Subcutaneous abdominal adipose tissue (tissue), 5 donors: ENCODE results near the gene WDTC1.
A peak's percentile ranks its signal among the peaks of the same experiment; 100 is the strongest.

Source experiments
- H3K27ac ChIP-seq: one replicate; pipeline ENCODE4 v1.7.0; 2013; ENCODE audit warnings: low read depth, mild to moderate bottlenecking, inconsistent platforms, low read length, moderate library complexity
- H3K27me3 ChIP-seq, 5 donors: one replicate each; pipeline ENCODE4 v1.7.0; 2013; ENCODE audit warnings: low read length in 5 of 5, inconsistent platforms in 1 of 5; ENCODE audit not compliant: control insufficient read depth in 5 of 5, insufficient read depth in 4 of 5
- H3K36me3 ChIP-seq, 5 donors: one replicate each; pipeline ENCODE4 v1.7.0; 2013; ENCODE audit warnings: low read length in 5 of 5; ENCODE audit not compliant: control insufficient read depth in 5 of 5, insufficient read depth in 5 of 5
- H3K4me1 ChIP-seq, 5 donors: one replicate each; pipeline ENCODE4 v1.7.0; 2013; ENCODE audit warnings: low read length in 5 of 5, mild to moderate bottlenecking in 3 of 5, moderate library complexity in 1 of 5; ENCODE audit not compliant: control insufficient read depth in 5 of 5, insufficient read depth in 5 of 5
- H3K4me3 ChIP-seq, 5 donors: one replicate each; pipeline ENCODE4 v1.7.0; 2013; ENCODE audit warnings: low read length in 5 of 5, low read depth in 1 of 5
- H3K9ac ChIP-seq, 5 donors: one replicate each; pipeline ENCODE4 v1.7.0; 2013; ENCODE audit warnings: low read length in 5 of 5, mild to moderate bottlenecking in 4 of 5, moderate library complexity in 3 of 5
- H3K9me3 ChIP-seq, 5 donors: one replicate each; pipeline ENCODE4 v1.7.0; 2013; ENCODE audit warnings: low read length in 5 of 5; ENCODE audit not compliant: control insufficient read depth in 5 of 5
- donor health status: healthy.
- donor health status: healthy.
- donor health status: healthy.
- donor health status: healthy.
- donor health status: healthy.

Gene WDTC1

GRCh38 chr1:27314169-27314568 is 79.7 kb downstream of the WDTC1 start:
- Histone ChIP-seq H3K27me3 (peaks cover 0 to 9% (median 8%) of the 10 kb centered on the region in 5 donors), H3K4me3 (no peak overlapping the region), H3K9ac (no peak overlapping the region), H3K36me3 (peaks cover 0 to 5% (median 0%) of the 10 kb centered on the region in 5 donors), H3K27ac (no peak overlapping the region), H3K9me3 (no peaks in the 10 kb centered on the region), H3K4me1 (no peaks in the 10 kb centered on the region)

DNA sequence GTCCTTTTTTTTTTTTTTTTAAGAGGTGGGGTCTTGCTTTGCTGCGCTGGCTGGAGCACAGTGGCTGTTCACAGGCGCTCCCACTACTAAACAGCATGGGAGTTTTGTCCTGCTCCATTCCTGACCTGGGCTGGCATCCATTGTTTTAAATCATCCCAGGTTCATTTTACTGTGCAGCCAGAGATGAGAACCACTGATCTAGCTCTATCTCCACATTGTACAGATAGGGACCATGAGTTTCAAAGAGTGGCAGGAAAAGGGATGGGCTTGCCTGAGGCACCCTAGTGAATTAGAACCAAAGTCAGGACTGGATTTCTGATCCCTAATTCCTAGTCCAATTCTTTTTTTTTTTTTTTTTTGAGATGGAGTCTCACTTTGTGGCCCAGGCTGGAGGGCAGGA is 80.3 kb downstream of the WDTC1 start:
- H3K4me1 ChIP-seq = no peaks in the 10 kb centered on the region
- no peaks in the 10 kb centered on the region for H3K9me3 ChIP-seq
- H3K27me3 ChIP-seq = peaks cover 0 to 12% (median 9%) of the 10 kb centered on the region in 5 donors
- H3K4me3 ChIP-seq = no peak overlapping the region
- H3K27ac ChIP-seq = no peak overlapping the region
- peaks cover 0 to 5% (median 0%) of the 10 kb centered on the region in 5 donors for H3K36me3 ChIP-seq
- no peak overlapping the region for H3K9ac ChIP-seq

GRCh38 chr1:27316860-27317259 is 82.4 kb downstream of the WDTC1 start:
- H3K4me1 ChIP-seq = peaks cover 0 to 5% (median 4%) of the 10 kb centered on the region in 5 donors
- no peak overlapping the region for H3K9ac ChIP-seq
- peaks cover 0 to 12% (median 9%) of the 10 kb centered on the region in 5 donors for H3K27me3 ChIP-seq
- no peak overlapping the region for H3K4me3 ChIP-seq
- no peaks in the 10 kb centered on the region for H3K36me3 ChIP-seq
- no peak overlapping the region for H3K27ac ChIP-seq
- H3K9me3 ChIP-seq = no peaks in the 10 kb centered on the region

GRCh38 chr1:27318136-27318535 is 83.7 kb downstream of the WDTC1 start:
- H3K4me1 ChIP-seq = peaks cover 2 to 15% (median 11%) of the 10 kb centered on the region in 5 donors
- H3K9me3 ChIP-seq = no peaks in the 10 kb centered on the region
- peaks cover 0 to 12% (median 9%) of the 10 kb centered on the region in 5 donors for H3K27me3 ChIP-seq
- H3K27ac ChIP-seq = no peak overlapping the region
- H3K9ac ChIP-seq = peak overlapping the region in 1 of 5 donors; percentile 12
- no peak overlapping the region for H3K4me3 ChIP-seq
- H3K36me3 ChIP-seq = no peaks in the 10 kb centered on the region

DNA sequence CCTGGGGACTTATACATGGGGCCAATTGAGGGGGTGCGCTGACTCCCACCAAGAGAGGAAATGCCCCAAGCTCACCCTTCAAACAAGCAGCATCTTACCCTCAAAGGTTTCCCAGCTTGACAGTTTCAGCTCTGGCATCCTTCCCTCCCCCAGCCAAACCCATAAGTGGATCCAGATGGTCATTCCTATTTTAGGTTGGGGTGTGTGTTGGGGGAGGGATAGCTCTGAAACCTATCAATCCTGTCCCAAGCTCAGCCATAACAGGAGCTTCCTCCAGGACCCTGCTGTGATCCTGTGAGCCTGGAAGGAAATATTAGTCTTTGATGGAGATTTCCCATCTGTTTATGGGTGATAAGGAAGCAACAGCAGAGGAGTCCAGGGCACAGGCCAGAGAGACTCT is 84.2 kb downstream of the WDTC1 start:
- H3K9me3 ChIP-seq = no peaks in the 10 kb centered on the region
- H3K27me3 ChIP-seq = peaks cover 0 to 12% (median 9%) of the 10 kb centered on the region in 5 donors
- no peak overlapping the region for H3K27ac ChIP-seq
- no peak overlapping the region for H3K4me3 ChIP-seq
- peaks cover 3 to 19% (median 16%) of the 10 kb centered on the region in 5 donors for H3K4me1 ChIP-seq
- H3K9ac ChIP-seq = no peak overlapping the region
- no peaks in the 10 kb centered on the region for H3K36me3 ChIP-seq

- H3K36me3 ChIP-seq = peaks cover 0 to 23% (median 19%) of the 10 kb centered on the region in 5 donors
- peak within 1 kb of the TSS; percentile 86 for H3K27ac ChIP-seq
- H3K4me1 ChIP-seq = peaks cover 5 to 29% (median 25%) of the 10 kb centered on the region in 5 donors
- peak within 1 kb of the TSS; percentile 93 to 98 (median 97) for H3K9ac ChIP-seq
- H3K27me3 ChIP-seq = peaks cover 0 to 12% (median 9%) of the 10 kb centered on the region in 5 donors
- peak within 1 kb of the TSS; percentile 87 to 98 (median 98) for H3K4me3 ChIP-seq
- H3K9me3 ChIP-seq = no peaks in the 10 kb centered on the region
Measured at GRCh38 chr1:27321813-27322568, 87.6 kb downstream of the WDTC1 start, which contains the start of gene TMEM222. Gene TMEM222 (plus strand): TSS chr1:27322163. CDS start chr1:27322198, 35 bp downstream.

DNA sequence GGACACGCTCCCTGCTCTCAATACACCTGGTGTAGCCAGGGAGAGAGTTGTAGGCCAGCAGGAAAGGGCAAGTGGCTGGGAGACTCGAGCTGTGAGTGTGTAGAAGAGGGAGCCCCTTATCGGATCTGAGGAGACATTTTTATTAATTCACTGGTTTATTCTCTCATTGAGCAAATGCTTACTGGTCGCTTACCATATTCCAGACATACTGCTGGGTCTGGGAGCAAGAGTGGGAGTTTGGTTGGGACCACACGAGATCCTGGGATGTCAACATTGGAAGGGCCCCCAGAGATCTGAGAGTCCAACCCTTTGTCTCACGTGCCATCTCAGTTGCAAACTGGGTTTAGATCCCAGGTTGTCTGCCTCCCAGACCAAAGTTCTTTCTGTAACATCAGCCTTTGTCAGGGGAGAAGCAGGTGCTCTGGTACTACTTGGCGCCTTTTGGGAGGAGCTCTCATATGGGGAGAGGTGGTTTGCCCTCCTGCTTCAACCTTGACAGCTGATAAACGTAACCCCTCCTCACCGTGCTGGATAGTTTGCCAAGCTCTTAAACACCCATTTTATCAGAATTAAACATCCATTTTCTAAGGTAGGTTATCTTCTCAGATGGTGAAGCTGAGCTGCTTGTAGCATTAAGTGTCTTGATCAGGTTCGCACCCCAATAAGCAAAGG is 88.3 kb downstream of the WDTC1 start:
- Histone ChIP-seq H3K27ac (peak overlapping the region; percentile 86), H3K9me3 (no peaks in the 10 kb centered on the region), H3K4me1 (peaks cover 5 to 30% (median 25%) of the 10 kb centered on the region in 5 donors), H3K4me3 (peak overlapping the region; percentile 87 to 98 (median 98)), H3K27me3 (peaks cover 0 to 12% (median 9%) of the 10 kb centered on the region in 5 donors), H3K36me3 (peaks cover 0 to 24% (median 23%) of the 10 kb centered on the region in 5 donors), H3K9ac (peak overlapping the region; percentile 93 to 98 (median 97))

- Histone ChIP-seq H3K27me3 (no peaks in the 10 kb centered on the region), H3K9me3 (no peaks in the 10 kb centered on the region), H3K27ac (no peak overlapping the region), H3K9ac (no peak overlapping the region), H3K36me3 (peaks cover 0 to 38% (median 28%) of the 10 kb centered on the region in 5 donors), H3K4me1 (peaks cover 5 to 35% (median 25%) of the 10 kb centered on the region in 5 donors), H3K4me3 (no peak overlapping the region)
Measured at GRCh38 chr1:27325286-27325685, 90.9 kb downstream of the WDTC1 start.

DNA sequence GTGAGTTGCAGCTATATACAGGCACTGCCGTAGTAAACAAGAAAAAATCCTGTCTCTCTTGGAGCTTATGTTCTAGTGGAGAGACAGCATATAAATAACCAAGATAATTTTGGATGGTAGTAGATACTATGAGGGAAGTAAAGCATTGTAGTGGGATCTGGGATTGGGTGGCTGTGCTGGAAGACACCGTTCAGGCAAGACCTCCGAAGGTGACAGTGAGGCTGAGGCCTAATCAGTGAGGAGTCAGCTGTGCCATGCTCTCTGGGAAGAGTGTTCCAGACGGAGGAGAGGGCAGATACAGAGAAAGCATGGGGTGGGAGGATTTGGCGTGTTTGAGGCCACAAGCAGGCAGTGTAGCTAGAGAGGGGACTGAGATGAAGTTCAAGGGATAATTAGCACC is 93.5 kb downstream of the WDTC1 start:
- Histone ChIP-seq H3K9ac (peak overlapping the region in 1 of 5 donors; percentile 53), H3K27ac (no peak overlapping the region), H3K4me1 (peaks cover 5 to 35% (median 16%) of the 10 kb centered on the region in 5 donors), H3K9me3 (no peaks in the 10 kb centered on the region), H3K36me3 (peaks cover 0 to 61% (median 50%) of the 10 kb centered on the region in 5 donors), H3K27me3 (no peaks in the 10 kb centered on the region), H3K4me3 (no peak overlapping the region)

DNA sequence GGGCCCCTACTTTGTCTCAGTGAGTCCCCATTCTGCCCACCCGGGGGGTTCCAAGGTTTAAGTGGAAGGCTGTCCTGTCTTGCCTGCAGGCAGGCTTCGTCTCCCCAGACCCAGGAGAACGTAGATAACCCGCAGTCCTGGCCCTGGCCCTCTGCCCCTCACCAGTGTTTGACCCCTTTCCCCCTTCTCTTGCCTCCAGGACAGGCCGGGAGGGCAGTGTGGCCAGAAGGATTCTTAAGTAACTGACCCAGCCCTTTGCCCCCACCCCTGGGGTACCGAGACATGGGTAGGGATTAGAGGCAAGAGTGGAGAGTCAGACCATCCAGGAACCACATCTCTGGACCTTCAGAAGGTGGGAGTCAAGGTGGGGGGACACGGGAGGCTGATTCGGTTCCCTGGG is 96.4 kb downstream of the WDTC1 start:
- Histone ChIP-seq H3K36me3 (peaks cover 0 to 73% (median 63%) of the 10 kb centered on the region in 5 donors), H3K27me3 (no peaks in the 10 kb centered on the region), H3K4me1 (peaks cover 2 to 22% (median 5%) of the 10 kb centered on the region in 5 donors), H3K27ac (no peak overlapping the region), H3K9me3 (no peaks in the 10 kb centered on the region), H3K4me3 (no peak overlapping the region), H3K9ac (no peak overlapping the region)
